ENCODE measurements around the gene BOK.

BOK gene

GRCh38 chr2:241609859-241610793 lies 51.6 kb downstream of the BOK start:
- peak; percentile 77 for TF ChIP-seq CTCF (conservative IDR thresholded peaks at IDR 0.05; ENCODE audit: low read depth)
- ChIA-PET POLR2A (ENCODE audit: low non-redundant PET) (no interaction called here), CTCF (interaction anchor here (0.6 to 1.0 kb wide), 6 partner anchors 15 to 448 kb away, joined by 3 to 5 read pairs (median 4); no protein-coding TSS in a partner anchor)
- peak overlapping the region; percentile 80 for H3K27ac ChIP-seq
- DNase-seq (ENCODE audit: low spot score) = peak; percentile 80

GRCh38 chr2:241611062-241611461 lies 52.5 kb downstream of the BOK start:
- no peak for DNase-seq (ENCODE audit: low spot score)
- H3K27ac ChIP-seq = peak overlapping the region; percentile 80
- ChIA-PET CTCF (interaction anchor here (0.8 kb wide), 1 partner anchor 61 kb away, joined by 4 read pairs; no protein-coding TSS in a partner anchor), POLR2A (ENCODE audit: low non-redundant PET) (no interaction called here)
- TF ChIP-seq CTCF (conservative IDR thresholded peaks at IDR 0.05; ENCODE audit: low read depth) = no peak

- DNase-seq (ENCODE audit: low spot score) = no peak
Observed at GRCh38 chr2:241612156-241613016, 53.8 kb downstream of the BOK start.

GRCh38 chr2:241613017-241613780 lies 54.7 kb downstream of the BOK start:
- no peak for DNase-seq (ENCODE audit: low spot score)
- H3K27ac ChIP-seq = no peak overlapping the region
- ChIA-PET CTCF (interaction anchor here (0.6 kb wide), 2 partner anchors 29 to 129 kb away, joined by 3 read pairs; no protein-coding TSS in a partner anchor), POLR2A (ENCODE audit: low non-redundant PET) (interaction anchor here (0.6 to 0.7 kb wide), 3 partner anchors 24 to 1341 kb away, joined by 3 to 4 read pairs (median 3); partner anchors contain the start of gene ATG4B)
- TF ChIP-seq CTCF (conservative IDR thresholded peaks at IDR 0.05; ENCODE audit: low read depth) = no peak

More at GRCh38 chr2:241612156-241613016, 53.8 kb downstream of the BOK start:
- ChIA-PET POLR2A (ENCODE audit: low non-redundant PET) (interaction anchor here (0.7 kb wide), 1 partner anchor 1340 kb away, joined by 3 read pairs; no protein-coding TSS in a partner anchor), CTCF (interaction anchor here (0.6 kb wide), 1 partner anchor 30 kb away, joined by 3 read pairs; no protein-coding TSS in a partner anchor)
- H3K27ac ChIP-seq = peak overlapping the region; percentile 80
- no peak for TF ChIP-seq CTCF (conservative IDR thresholded peaks at IDR 0.05; ENCODE audit: low read depth)

GRCh38 chr2:241615041-241615440 lies 56.5 kb downstream of the BOK start:
- DNase-seq (ENCODE audit: low spot score) = no peak
- ChIA-PET CTCF (no interaction called here), POLR2A (ENCODE audit: low non-redundant PET) (no interaction called here)
- H3K27ac ChIP-seq = peak overlapping the region; percentile 28
- TF ChIP-seq CTCF (conservative IDR thresholded peaks at IDR 0.05; ENCODE audit: low read depth) = no peak
